Testis (tissue), 2 donors: ENCODE data around the gene VSIG10L.

Experiments used
- POLR2A ChIP-seq: fragments of 450-650 bp; IDR thresholded peaks from one replicate; pipeline ENCODE4 v1.6.1; 2017; ENCODE audit warnings: antibody characterized with exemption, mild to moderate bottlenecking, moderate library complexity
- TF ChIP-seq, protein P1 (sequence below), 3 experiments: fragments of 450-650 bp in 2 of 3; fragments of 200-600 bp in 1 of 3; sonication (generic) in 1 of 3; IDR thresholded peaks; one replicate each; pipeline ENCODE4 v1.5.1; 2016 to 2019; ENCODE audit warnings: antibody characterized with exemption in 3 of 3, mild to moderate bottlenecking in 2 of 3, moderate library complexity in 1 of 3

DNA sequence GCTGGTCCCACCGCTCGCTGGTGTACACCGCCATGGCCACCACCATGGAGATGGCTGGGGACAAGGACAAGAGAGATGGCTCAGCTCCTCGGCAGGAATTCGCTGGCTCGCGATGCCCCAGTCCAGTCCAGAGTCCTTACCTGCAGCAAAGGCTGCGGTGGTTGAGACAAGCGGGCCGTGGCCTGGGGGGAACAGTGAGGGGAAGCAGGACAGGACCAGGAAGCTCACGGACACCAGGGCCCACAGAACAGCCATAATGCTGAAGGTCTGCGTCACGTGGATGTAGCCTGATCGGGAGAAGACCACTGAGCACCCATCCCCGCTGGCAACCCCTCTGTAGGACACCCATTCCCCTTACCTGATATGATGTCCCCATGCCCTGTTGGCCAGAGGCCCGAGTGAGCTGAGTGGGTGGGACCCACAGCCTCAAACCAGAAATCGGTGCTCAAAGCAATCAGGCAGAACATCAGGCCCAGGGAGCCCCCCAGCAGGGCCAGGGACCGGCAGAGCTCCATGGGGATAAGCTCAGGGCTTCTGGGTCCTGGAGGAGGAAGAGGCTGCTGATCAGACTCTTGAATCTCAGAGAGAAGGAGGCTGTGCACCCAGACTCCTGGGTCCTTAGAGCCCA is 30.2 kb upstream of the VSIG10L start:
- TF ChIP-seq, protein P1, sequence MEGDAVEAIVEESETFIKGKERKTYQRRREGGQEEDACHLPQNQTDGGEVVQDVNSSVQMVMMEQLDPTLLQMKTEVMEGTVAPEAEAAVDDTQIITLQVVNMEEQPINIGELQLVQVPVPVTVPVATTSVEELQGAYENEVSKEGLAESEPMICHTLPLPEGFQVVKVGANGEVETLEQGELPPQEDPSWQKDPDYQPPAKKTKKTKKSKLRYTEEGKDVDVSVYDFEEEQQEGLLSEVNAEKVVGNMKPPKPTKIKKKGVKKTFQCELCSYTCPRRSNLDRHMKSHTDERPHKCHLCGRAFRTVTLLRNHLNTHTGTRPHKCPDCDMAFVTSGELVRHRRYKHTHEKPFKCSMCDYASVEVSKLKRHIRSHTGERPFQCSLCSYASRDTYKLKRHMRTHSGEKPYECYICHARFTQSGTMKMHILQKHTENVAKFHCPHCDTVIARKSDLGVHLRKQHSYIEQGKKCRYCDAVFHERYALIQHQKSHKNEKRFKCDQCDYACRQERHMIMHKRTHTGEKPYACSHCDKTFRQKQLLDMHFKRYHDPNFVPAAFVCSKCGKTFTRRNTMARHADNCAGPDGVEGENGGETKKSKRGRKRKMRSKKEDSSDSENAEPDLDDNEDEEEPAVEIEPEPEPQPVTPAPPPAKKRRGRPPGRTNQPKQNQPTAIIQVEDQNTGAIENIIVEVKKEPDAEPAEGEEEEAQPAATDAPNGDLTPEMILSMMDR (IDR thresholded peaks at IDR 0.05) = no peak
- no peak for TF ChIP-seq POLR2A
